Cardiac muscle cell (in vitro differentiated cells and primary cell): ENCODE results near the gene FADS1. TPM values are rescaled to one million over a fixed set of nuclear protein-coding genes. Genes with fewer than 3 reads are reported as not detected.

Experiments used
- DNase-seq, 2 donors: peaks; one replicate each; pipeline versions ENCODE4 v3.0.0 to v3.0.0-alpha.2; 2010 to 2017; ENCODE audit warnings: low read depth in 1 of 2, low spot score in 1 of 2
- H3K27ac ChIP-seq: fragments of 200-600 bp; sonication (generic); 2 replicates; pipeline ENCODE4 v1.5.1; 2016
- H3K27me3 ChIP-seq: fragments of 200-600 bp; sonication (generic); 2 replicates; pipeline ENCODE4 v1.6.0; 2016; ENCODE audit warnings: control low read depth
- H3K36me3 ChIP-seq: fragments of 200-600 bp; sonication (generic); 2 replicates; pipeline ENCODE4 v1.5.1; 2016; ENCODE audit warnings: control low read depth
- H3K4me1 ChIP-seq: fragments of 200-600 bp; sonication (generic); 2 replicates; pipeline ENCODE4 v1.8.1; 2017; ENCODE audit warnings: low read depth, mild to moderate bottlenecking, mixed run types
- H3K4me3 ChIP-seq: fragments of 200-600 bp; sonication (generic); 2 replicates; pipeline ENCODE4 v1.5.1; 2016; ENCODE audit warnings: mild to moderate bottlenecking
- H3K9me3 ChIP-seq: fragments of 200-600 bp; sonication (generic); 2 replicates; pipeline ENCODE4 v1.5.1; 2017; ENCODE audit warnings: low read depth, mild to moderate bottlenecking, control low read depth
- polyA plus RNA-seq: library from polyadenylated mRNA; unstranded; fragments of >200 nt; fragmentation: Nextera tagmentation; extraction: Ambion mirVana; gene quantifications from 2 replicates; pipeline ENCODE4 v1.2.1, GENCODE V29; 2016
- total RNA-seq: library from RNA; depleted of rRNA; stranded (reverse); fragments of >200 nt; gene quantifications from 2 replicates; pipeline ENCODE4 v1.2.3, GENCODE V29; 2016
- TF ChIP-seq, protein P1 (sequence below): IDR thresholded peaks from 2 replicates; pipeline ENCODE4 v1.5.1; 2012; ENCODE audit warnings: low read depth, mild to moderate bottlenecking, low read length

FADS1 gene
- total and polyA plus RNA-seq, 2 experiments from 2014 or later, result 114 to 249 TPM

DNA sequence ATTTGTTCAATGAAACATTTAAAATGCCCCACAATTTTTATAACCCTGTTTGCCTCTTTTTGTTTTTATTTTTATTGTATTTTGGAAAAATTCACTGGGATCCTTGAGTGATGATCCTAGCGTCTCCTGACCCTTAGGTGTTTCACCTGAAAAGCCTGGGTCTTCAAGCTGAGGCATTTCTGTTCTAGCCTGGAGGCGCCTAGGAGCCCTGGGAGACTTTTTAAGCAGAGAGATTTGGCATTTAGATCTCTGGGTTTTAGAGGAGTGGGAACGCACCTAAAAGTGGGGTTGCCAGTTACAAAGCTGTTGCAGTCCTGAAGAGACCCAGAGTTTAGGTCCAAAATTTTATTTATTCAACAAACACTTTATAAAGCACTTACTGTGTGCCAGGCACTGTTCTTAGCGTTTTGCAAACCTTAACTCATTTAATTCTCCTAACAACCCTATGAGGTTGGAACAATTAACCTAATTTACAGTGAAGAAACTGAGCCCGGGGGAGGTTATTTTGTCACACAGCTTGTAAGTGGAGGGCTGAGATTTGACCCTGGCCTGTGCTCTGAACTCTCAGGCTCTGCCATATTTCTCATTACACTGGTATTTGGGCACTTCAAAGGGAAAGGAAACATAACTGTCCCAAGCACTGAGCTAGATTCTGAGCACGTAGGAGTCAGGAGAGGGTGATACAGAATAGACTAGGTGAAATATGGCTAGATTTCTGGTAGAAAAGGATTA lies 834 bp upstream of the FADS1 start:
- H3K4me3 ChIP-seq, result peak overlapping the region; percentile 59
- no peaks in the 10 kb centered on the region for H3K9me3 ChIP-seq
- no peak for DNase-seq
- H3K4me1 ChIP-seq, result peaks cover 15% of the 10 kb centered on the region
- peaks cover 7% of the 10 kb centered on the region for H3K36me3 ChIP-seq
- peak overlapping the region; percentile 97 for H3K27ac ChIP-seq
- TF ChIP-seq, protein P1, sequence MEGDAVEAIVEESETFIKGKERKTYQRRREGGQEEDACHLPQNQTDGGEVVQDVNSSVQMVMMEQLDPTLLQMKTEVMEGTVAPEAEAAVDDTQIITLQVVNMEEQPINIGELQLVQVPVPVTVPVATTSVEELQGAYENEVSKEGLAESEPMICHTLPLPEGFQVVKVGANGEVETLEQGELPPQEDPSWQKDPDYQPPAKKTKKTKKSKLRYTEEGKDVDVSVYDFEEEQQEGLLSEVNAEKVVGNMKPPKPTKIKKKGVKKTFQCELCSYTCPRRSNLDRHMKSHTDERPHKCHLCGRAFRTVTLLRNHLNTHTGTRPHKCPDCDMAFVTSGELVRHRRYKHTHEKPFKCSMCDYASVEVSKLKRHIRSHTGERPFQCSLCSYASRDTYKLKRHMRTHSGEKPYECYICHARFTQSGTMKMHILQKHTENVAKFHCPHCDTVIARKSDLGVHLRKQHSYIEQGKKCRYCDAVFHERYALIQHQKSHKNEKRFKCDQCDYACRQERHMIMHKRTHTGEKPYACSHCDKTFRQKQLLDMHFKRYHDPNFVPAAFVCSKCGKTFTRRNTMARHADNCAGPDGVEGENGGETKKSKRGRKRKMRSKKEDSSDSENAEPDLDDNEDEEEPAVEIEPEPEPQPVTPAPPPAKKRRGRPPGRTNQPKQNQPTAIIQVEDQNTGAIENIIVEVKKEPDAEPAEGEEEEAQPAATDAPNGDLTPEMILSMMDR, result no peak
- H3K27me3 ChIP-seq, result no peaks in the 10 kb centered on the region

DNA sequence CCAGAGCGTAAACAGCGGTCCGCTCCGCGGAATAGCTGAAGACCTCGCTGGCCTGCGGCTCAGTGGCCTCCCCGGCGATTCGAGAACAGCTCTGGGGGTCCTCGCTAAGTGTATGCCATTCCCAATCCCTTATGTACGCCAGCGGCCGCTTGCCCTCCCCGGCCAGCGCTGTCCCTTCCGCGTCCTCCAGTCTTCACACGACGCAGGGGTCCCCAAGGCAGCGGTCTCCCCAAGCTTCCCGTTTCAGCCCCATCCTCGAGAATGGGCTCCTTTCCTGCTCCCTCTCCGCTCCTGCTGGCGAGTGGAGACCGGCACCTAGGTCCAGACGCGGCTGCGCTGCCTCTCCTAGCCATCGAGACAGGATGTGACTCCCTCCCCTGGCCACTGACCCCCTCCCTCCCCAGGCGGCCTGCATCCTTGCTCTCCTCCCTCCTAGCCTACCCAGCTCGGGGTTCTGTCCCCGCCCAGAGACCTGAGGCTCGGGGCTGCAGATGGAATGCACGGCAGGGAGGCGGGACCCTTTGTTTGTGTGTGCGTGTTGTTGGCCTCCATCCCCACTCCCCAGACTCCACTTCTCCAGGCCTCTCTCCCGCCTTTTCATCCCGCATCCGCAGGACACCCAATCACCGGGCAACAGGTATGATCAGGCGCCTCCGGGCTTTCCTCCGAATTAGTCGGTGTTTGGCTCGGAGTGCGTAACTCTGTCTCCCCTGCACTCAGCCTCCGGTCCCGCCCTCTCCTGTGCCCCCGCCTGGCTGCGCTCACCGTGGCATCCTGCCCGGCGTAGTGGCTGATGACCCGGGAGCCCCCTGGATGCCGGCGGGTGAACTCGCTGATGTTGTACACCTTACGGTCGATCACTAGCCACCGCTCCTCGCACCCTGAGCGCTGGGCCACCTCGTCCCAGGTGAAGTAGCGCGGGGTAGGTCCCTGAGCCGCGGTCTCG lies 740 bp downstream of the FADS1 start:
- peak; percentile 67 to 85 for DNase-seq
- TF ChIP-seq, protein P1, result no peak
- Histone ChIP-seq H3K9me3 (no peaks in the 10 kb centered on the region), H3K4me1 (peaks cover 15% of the 10 kb centered on the region), H3K27me3 (no peaks in the 10 kb centered on the region), H3K4me3 (peak overlapping the region; percentile 59), H3K36me3 (peaks cover 23% of the 10 kb centered on the region), H3K27ac (peak overlapping the region; percentile 97)

DNA sequence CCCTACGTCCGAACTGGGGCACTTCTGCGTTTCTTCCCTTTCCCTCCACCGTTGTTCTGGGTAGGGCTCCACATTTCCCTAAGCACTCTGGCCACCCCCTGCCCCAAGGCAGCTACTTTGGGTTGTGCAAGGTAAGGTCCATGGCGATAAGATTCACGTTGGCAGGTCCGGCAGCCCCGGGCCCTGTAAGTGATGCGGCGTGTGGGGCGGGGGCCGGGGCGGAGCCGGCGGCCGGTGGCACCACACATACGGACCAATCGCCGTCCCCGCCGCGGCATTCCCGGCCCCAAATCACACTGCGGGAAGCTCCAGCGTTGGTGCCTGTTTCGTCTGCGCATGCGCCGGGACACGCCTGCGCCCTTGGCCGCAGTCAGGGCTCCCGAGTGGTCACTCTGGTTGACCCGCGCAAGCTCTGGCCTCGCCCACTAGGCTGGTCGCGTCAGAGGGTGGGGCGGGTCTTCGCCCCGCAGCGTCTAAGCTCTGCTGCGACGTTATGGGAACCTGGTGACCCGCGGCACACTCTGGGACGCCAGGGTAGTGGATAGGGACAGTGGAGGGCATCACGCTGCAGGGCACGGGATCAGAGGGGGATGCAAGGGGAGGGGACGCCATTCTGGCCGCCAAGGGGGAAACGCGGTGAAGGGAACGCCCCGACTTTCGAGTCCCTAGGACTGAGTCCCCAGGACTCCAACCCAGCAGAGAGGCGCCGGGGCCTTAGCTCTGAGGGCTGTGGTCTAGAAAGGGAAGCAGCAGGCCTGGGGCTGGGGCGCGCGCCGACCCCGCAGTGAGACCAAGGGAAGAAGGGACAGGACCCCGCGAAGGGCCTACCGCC lies 1.6 kb downstream of the FADS1 start:
- peak; percentile 98 to 99 for DNase-seq
- no peaks in the 10 kb centered on the region for H3K9me3 ChIP-seq

DNA sequence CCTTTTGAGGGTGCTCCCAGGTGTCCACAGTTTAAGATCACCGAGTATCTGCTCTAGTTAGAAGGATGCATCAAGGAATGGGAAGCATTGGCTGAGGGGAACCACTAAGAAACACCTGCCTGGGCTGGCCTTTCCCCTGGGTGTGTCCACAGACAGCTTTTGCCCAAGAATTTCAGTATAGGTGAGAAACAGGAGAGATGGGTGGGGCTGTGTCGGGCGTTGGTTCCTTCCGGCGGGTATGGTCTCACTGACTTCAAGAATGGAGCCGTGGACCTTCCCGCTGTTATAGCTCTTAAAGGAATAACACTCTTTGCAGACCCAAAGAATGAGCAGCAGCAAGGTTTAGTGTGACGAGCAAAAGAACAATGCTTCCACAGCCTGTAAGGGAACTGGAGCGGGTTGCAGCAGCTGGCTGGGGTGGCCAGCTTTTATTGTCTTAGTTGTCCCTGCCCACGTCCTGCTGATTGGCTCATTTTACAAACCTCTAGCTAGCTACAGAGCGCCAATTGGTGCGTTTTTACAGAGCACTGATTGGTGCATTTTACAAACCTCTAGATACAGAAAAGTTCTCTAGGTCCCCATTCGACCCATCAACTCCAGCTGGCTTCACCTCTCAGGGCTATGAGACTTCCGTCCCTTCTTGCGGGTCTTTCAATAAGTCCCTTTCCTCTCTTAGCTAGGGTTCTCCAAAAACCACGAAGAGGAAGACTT lies 2.4 kb downstream of the FADS1 start:
- H3K9me3 ChIP-seq, result no peaks in the 10 kb centered on the region
- peaks cover 39% of the 10 kb centered on the region for H3K36me3 ChIP-seq
- peak in 1 of 2 donors; percentile 36 for DNase-seq
- H3K4me3 ChIP-seq, result peak overlapping the region; percentile 22
- H3K4me1 ChIP-seq, result peaks cover 15% of the 10 kb centered on the region
- TF ChIP-seq, protein P1, result no peak
- H3K27me3 ChIP-seq, result no peaks in the 10 kb centered on the region
- H3K27ac ChIP-seq, result peak overlapping the region; percentile 97

More for the DNA sequence above, 1.6 kb downstream of the FADS1 start:
- peak overlapping the region; percentile 97 for H3K27ac ChIP-seq
- H3K4me1 ChIP-seq, result peaks cover 15% of the 10 kb centered on the region
- H3K36me3 ChIP-seq, result peaks cover 31% of the 10 kb centered on the region
- TF ChIP-seq, protein P1, result no peak
- no peaks in the 10 kb centered on the region for H3K27me3 ChIP-seq
- peak overlapping the region; percentile 59 for H3K4me3 ChIP-seq
